HG03354 (cell line): ENCODE results near the gene F5.

ENCODE experiments used
- ATAC-seq: cut with Tn5 transposase; IDR thresholded peaks from one replicate; pipeline ENCODE4 v1.9.1; 2021; ENCODE audit warnings: mild to moderate bottlenecking; ENCODE audit not compliant: unreplicated experiment, poor library complexity, severe bottlenecking

The F5 gene

GRCh38 chr1:169586395-169587255 lies at the start of gene F5:
TSS of gene F5 (minus strand) at chr1:169586481. CDS start at chr1:169586386, 95 bp downstream.
- ATAC-seq = peak; percentile 98

- no peak for ATAC-seq
These were observed 48.6 kb upstream of the F5 start for GRCh38 chr1:169634877-169635276.

- no peak for ATAC-seq
These were observed 47.9 kb upstream of the F5 start for GRCh38 chr1:169634145-169634544.

- ATAC-seq = no peak
These were observed 45.0 kb upstream of the F5 start for GRCh38 chr1:169631249-169631648.

GRCh38 chr1:169630006-169630405 lies 43.7 kb upstream of the F5 start, which contains the start of gene SELP:
TSS of gene SELP (minus strand) at chr1:169630124. CDS start at chr1:169630074, 50 bp downstream.
- no peak for ATAC-seq

- no peak for ATAC-seq
These were observed 38.6 kb upstream of the F5 start for GRCh38 chr1:169624912-169625311.

GRCh38 chr1:169624122-169624521 lies 37.8 kb upstream of the F5 start:
- ATAC-seq = no peak

- no peak for ATAC-seq
These were observed 37.0 kb upstream of the F5 start for GRCh38 chr1:169623132-169623926.

GRCh38 chr1:169620565-169620964 lies 34.3 kb upstream of the F5 start:
- no peak for ATAC-seq

GRCh38 chr1:169618367-169618766 lies 32.1 kb upstream of the F5 start:
- ATAC-seq = no peak

- no peak for ATAC-seq
These were observed 29.5 kb upstream of the F5 start for GRCh38 chr1:169615803-169616202.

GRCh38 chr1:169610858-169611257 lies 24.6 kb upstream of the F5 start:
- ATAC-seq = no peak

GRCh38 chr1:169610108-169610507 lies 23.8 kb upstream of the F5 start:
- ATAC-seq = no peak

- no peak for ATAC-seq
These were observed 21.9 kb upstream of the F5 start for GRCh38 chr1:169608226-169608625.

GRCh38 chr1:169604781-169605560 lies 18.7 kb upstream of the F5 start:
- peak; percentile 55 for ATAC-seq

GRCh38 chr1:169601096-169601881 lies 15.0 kb upstream of the F5 start:
- peak; percentile 57 for ATAC-seq

- no peak for ATAC-seq
These were observed 9.8 kb upstream of the F5 start for GRCh38 chr1:169595764-169596711.

- ATAC-seq = no peak
These were observed 8.1 kb upstream of the F5 start for GRCh38 chr1:169594391-169594790.
